Measurements from ENCODE around the gene NGFR.

DNA sequence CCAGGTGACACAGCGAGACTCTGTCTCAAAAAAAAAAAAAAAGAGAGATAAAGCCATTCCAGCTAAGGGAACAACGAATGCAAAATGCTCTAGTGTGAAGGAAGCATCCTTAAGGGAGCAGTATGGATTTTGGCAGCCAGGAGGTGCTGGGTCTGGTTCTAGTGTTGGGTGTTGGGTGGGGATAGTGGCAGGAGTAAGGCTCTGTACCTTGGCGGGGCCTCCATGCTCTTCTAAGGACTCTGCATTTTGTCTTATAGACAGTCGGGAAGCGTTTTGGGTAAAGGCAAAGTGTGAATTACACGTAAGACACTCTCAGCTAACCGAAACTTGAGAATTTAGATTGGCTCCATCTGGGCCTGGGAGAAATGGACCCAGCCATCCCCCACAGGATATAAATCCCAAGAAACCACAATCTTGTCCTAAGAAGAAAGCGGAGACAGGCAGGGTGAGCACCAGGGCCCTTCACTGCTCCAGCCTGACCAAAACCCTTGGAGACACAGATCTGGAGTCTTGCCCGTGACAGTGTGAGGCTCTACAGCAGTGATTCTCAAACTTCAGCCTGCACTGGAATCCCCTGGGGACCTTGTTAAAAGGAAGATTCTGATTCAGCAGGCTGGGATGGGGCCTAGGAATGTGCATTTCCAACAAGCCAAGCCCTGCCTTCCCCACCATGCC, 47.3 kb upstream of the NGFR start:
- TF ChIP-seq, protein P1, sequence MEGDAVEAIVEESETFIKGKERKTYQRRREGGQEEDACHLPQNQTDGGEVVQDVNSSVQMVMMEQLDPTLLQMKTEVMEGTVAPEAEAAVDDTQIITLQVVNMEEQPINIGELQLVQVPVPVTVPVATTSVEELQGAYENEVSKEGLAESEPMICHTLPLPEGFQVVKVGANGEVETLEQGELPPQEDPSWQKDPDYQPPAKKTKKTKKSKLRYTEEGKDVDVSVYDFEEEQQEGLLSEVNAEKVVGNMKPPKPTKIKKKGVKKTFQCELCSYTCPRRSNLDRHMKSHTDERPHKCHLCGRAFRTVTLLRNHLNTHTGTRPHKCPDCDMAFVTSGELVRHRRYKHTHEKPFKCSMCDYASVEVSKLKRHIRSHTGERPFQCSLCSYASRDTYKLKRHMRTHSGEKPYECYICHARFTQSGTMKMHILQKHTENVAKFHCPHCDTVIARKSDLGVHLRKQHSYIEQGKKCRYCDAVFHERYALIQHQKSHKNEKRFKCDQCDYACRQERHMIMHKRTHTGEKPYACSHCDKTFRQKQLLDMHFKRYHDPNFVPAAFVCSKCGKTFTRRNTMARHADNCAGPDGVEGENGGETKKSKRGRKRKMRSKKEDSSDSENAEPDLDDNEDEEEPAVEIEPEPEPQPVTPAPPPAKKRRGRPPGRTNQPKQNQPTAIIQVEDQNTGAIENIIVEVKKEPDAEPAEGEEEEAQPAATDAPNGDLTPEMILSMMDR (IDR thresholded peaks at IDR 0.05): no peak
- TF ChIP-seq POLR2A (IDR thresholded peaks at IDR 0.05): no peak

Measured in testis (tissue), 2 donors.